WTC11 (cell line): ENCODE results near the gene GRK2.

Experiments used
- NFYB ChIP-seq: sonication (generic); formaldehyde crosslinking; conservative IDR thresholded peaks from 2 replicates; pipeline ENCODE4 v1.8.0; 2022; ENCODE audit warnings: low read depth, missing genetic modification reagents
- NR1H2 ChIP-seq: sonication (generic); formaldehyde crosslinking; IDR thresholded peaks from 2 replicates; pipeline ENCODE4 v1.9.0; 2021; ENCODE audit warnings: mild to moderate bottlenecking, moderate library complexity, missing genetic modification reagents
- SP1 ChIP-seq: sonication (generic); formaldehyde crosslinking; conservative IDR thresholded peaks from 2 replicates; pipeline ENCODE4 v1.8.1; 2022; ENCODE audit warnings: missing genetic modification reagents
- TF ChIP-seq, protein P1 (sequence below): fragments of 200-600 bp; IDR thresholded peaks from 2 replicates; pipeline ENCODE4 v1.8.0; 2022; ENCODE audit warnings: antibody characterized with exemption
- TF ChIP-seq, protein P2 (sequence below): sonication (generic); formaldehyde crosslinking; IDR thresholded peaks from 2 replicates; pipeline ENCODE4 v1.8.1; 2023; ENCODE audit warnings: mild to moderate bottlenecking, missing genetic modification reagents, borderline replicate concordance
- TF ChIP-seq, protein P3 (sequence below): sonication (generic); formaldehyde crosslinking; IDR thresholded peaks from 2 replicates; pipeline ENCODE4 v1.8.1; 2023; ENCODE audit warnings: mild to moderate bottlenecking, missing genetic modification reagents, moderate library complexity
- TF ChIP-seq, protein P4 (sequence below): sonication (generic); formaldehyde crosslinking; IDR thresholded peaks from 2 replicates; pipeline ENCODE4 v1.8.1; 2023; ENCODE audit warnings: mild to moderate bottlenecking, missing genetic modification reagents, moderate library complexity
- TF ChIP-seq, protein P5 (sequence below): sonication (generic); formaldehyde crosslinking; IDR thresholded peaks from 2 replicates; pipeline ENCODE4 v1.8.0; 2022; ENCODE audit warnings: mild to moderate bottlenecking, missing genetic modification reagents

DNA sequence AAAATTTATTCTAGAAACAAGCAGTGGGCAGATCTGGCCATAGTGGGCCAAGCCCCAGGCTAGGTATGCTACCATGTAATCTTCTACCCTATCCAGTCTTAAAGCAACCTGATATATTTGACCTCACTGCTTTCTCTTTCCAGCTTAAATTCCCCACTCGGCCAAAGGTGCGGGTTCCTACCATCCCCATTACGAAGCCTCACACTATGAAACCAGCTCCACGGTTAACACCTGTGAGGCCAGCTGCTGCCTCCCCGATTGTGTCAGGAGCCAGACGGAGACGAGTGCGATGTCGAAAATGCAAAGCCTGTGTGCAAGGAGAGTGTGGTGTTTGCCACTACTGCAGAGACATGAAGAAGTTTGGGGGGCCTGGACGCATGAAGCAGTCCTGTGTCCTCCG is 21.2 kb upstream of the GRK2 start:
- TF ChIP-seq, protein P1, sequence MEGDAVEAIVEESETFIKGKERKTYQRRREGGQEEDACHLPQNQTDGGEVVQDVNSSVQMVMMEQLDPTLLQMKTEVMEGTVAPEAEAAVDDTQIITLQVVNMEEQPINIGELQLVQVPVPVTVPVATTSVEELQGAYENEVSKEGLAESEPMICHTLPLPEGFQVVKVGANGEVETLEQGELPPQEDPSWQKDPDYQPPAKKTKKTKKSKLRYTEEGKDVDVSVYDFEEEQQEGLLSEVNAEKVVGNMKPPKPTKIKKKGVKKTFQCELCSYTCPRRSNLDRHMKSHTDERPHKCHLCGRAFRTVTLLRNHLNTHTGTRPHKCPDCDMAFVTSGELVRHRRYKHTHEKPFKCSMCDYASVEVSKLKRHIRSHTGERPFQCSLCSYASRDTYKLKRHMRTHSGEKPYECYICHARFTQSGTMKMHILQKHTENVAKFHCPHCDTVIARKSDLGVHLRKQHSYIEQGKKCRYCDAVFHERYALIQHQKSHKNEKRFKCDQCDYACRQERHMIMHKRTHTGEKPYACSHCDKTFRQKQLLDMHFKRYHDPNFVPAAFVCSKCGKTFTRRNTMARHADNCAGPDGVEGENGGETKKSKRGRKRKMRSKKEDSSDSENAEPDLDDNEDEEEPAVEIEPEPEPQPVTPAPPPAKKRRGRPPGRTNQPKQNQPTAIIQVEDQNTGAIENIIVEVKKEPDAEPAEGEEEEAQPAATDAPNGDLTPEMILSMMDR: no peak
- TF ChIP-seq, protein P2, sequence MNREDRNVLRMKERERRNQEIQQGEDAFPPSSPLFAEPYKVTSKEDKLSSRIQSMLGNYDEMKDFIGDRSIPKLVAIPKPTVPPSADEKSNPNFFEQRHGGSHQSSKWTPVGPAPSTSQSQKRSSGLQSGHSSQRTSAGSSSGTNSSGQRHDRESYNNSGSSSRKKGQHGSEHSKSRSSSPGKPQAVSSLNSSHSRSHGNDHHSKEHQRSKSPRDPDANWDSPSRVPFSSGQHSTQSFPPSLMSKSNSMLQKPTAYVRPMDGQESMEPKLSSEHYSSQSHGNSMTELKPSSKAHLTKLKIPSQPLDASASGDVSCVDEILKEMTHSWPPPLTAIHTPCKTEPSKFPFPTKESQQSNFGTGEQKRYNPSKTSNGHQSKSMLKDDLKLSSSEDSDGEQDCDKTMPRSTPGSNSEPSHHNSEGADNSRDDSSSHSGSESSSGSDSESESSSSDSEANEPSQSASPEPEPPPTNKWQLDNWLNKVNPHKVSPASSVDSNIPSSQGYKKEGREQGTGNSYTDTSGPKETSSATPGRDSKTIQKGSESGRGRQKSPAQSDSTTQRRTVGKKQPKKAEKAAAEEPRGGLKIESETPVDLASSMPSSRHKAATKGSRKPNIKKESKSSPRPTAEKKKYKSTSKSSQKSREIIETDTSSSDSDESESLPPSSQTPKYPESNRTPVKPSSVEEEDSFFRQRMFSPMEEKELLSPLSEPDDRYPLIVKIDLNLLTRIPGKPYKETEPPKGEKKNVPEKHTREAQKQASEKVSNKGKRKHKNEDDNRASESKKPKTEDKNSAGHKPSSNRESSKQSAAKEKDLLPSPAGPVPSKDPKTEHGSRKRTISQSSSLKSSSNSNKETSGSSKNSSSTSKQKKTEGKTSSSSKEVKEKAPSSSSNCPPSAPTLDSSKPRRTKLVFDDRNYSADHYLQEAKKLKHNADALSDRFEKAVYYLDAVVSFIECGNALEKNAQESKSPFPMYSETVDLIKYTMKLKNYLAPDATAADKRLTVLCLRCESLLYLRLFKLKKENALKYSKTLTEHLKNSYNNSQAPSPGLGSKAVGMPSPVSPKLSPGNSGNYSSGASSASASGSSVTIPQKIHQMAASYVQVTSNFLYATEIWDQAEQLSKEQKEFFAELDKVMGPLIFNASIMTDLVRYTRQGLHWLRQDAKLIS (CRISPR knock-in tag): no peak
- TF ChIP-seq NR1H2 (CRISPR knock-in tag) (no peak), SP1 (no peak), NFYB (CRISPR knock-in tag) (no peak)
- TF ChIP-seq, protein P3, sequence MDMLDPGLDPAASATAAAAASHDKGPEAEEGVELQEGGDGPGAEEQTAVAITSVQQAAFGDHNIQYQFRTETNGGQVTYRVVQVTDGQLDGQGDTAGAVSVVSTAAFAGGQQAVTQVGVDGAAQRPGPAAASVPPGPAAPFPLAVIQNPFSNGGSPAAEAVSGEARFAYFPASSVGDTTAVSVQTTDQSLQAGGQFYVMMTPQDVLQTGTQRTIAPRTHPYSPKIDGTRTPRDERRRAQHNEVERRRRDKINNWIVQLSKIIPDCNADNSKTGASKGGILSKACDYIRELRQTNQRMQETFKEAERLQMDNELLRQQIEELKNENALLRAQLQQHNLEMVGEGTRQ (CRISPR knock-in tag): no peak
- TF ChIP-seq, protein P4, sequence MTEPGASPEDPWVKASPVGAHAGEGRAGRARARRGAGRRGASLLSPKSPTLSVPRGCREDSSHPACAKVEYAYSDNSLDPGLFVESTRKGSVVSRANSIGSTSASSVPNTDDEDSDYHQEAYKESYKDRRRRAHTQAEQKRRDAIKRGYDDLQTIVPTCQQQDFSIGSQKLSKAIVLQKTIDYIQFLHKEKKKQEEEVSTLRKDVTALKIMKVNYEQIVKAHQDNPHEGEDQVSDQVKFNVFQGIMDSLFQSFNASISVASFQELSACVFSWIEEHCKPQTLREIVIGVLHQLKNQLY (CRISPR knock-in tag): no peak
- TF ChIP-seq, protein P5, sequence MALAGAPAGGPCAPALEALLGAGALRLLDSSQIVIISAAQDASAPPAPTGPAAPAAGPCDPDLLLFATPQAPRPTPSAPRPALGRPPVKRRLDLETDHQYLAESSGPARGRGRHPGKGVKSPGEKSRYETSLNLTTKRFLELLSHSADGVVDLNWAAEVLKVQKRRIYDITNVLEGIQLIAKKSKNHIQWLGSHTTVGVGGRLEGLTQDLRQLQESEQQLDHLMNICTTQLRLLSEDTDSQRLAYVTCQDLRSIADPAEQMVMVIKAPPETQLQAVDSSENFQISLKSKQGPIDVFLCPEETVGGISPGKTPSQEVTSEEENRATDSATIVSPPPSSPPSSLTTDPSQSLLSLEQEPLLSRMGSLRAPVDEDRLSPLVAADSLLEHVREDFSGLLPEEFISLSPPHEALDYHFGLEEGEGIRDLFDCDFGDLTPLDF (CRISPR knock-in tag): no peak
